Vagina (tissue), 2 donors: ENCODE measurements around the gene ATP5ME. TPM values are rescaled to one million over a fixed set of nuclear protein-coding genes. Genes with fewer than 3 reads are reported as not detected.

Experiments
- DNase-seq, 2 donors: peaks; one replicate each; pipeline ENCODE4 v3.0.0-alpha.2; 2017; ENCODE audit errors: extremely low spot score in 2 of 2
- H3K27ac ChIP-seq: fragments of 200-600 bp; sonication (generic); one replicate; pipeline ENCODE4 v1.5.1; 2019
- H3K27me3 ChIP-seq: fragments of 200-600 bp; sonication (generic); one replicate; pipeline ENCODE4 v1.5.1; 2019
- H3K36me3 ChIP-seq, 2 donors: fragments of 200-600 bp; sonication (generic); one replicate each; pipeline ENCODE4 v1.5.1; 2017 to 2019
- H3K4me1 ChIP-seq: fragments of 200-600 bp; sonication (generic); one replicate; pipeline ENCODE4 v1.5.1; 2019
- H3K4me3 ChIP-seq, 2 donors: fragments of 200-600 bp; sonication (generic); 1 replicate in 1 of 2; 2 replicates in 1 of 2; pipeline ENCODE4 v1.5.1; 2016 to 2019
- H3K9me3 ChIP-seq: fragments of 200-600 bp; sonication (generic); one replicate; pipeline ENCODE4 v1.5.1; 2019
- POLR2A ChIP-seq, 2 donors: fragments of 450-650 bp; IDR thresholded peaks; one replicate each; pipeline ENCODE4 v1.6.1; 2017; ENCODE audit warnings: antibody characterized with exemption in 2 of 2, mild to moderate bottlenecking in 2 of 2, moderate library complexity in 2 of 2
- POLR2AphosphoS5 ChIP-seq, 2 donors: sonication (generic); formaldehyde crosslinking; IDR thresholded peaks; one replicate each; pipeline ENCODE4 v1.9.0; 2017; ENCODE audit warnings: antibody characterized with exemption in 2 of 2, mild to moderate bottlenecking in 2 of 2, low read depth in 1 of 2; ENCODE audit not compliant: insufficient read depth in 1 of 2
- intact Hi-C: fragments of 100-400 bp; cut with DNase I; formaldehyde crosslinking; loops from one replicate; pipeline ENCODE4 v1.15.1; 2023
- total RNA-seq: library from RNA; depleted of rRNA; stranded (reverse); fragments of >200 nt; gene quantifications from one replicate; pipeline ENCODE4 v1.2.3, GENCODE V29; 2016
- TF ChIP-seq, protein P1 (sequence below), 3 experiments: fragments of 450-650 bp in 2 of 3; fragments of 200-600 bp in 1 of 3; sonication (generic) in 1 of 3; IDR thresholded peaks; one replicate each; pipeline ENCODE4 v1.5.1; 2017 to 2019; ENCODE audit warnings: antibody characterized with exemption in 3 of 3, mild to moderate bottlenecking in 2 of 3, moderate library complexity in 2 of 3

ATP5ME gene
- total RNA-seq, 1 donor from 2014 or later, result 181 TPM

DNA sequence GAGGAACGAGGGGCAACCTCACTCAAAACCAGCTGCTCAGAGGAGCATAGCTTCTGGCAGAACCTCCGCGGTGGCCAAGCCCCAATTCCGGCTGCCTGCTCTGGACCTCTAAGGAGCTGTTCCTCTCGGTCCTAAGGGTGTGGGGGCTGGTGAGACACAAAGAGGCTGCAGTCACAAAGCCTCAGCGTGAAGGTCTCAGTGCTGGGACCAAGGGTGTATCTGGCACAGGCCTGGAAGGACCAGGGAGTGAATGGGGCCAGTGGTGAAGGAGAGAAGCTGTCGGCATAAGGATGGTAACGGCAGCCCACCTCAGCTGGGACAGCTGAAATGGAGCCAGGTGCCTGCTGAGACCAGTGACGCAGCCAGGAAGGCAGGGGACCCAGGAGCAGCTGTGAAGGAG is 43.4 kb downstream of the ATP5ME start:
- Histone ChIP-seq H3K36me3 (no peaks in the 10 kb centered on the region), H3K27me3 (no peaks in the 10 kb centered on the region), H3K4me3 (no peak overlapping the region), H3K27ac (no peak overlapping the region), H3K9me3 (no peaks in the 10 kb centered on the region), H3K4me1 (no peaks in the 10 kb centered on the region)
- no peak for TF ChIP-seq POLR2A (IDR thresholded peaks at IDR 0.05)
- no peak for TF ChIP-seq POLR2AphosphoS5 (IDR thresholded peaks at IDR 0.05; ENCODE audit: insufficient read depth in 1 of 2, low read depth in 1 of 2)
- TF ChIP-seq, protein P1, sequence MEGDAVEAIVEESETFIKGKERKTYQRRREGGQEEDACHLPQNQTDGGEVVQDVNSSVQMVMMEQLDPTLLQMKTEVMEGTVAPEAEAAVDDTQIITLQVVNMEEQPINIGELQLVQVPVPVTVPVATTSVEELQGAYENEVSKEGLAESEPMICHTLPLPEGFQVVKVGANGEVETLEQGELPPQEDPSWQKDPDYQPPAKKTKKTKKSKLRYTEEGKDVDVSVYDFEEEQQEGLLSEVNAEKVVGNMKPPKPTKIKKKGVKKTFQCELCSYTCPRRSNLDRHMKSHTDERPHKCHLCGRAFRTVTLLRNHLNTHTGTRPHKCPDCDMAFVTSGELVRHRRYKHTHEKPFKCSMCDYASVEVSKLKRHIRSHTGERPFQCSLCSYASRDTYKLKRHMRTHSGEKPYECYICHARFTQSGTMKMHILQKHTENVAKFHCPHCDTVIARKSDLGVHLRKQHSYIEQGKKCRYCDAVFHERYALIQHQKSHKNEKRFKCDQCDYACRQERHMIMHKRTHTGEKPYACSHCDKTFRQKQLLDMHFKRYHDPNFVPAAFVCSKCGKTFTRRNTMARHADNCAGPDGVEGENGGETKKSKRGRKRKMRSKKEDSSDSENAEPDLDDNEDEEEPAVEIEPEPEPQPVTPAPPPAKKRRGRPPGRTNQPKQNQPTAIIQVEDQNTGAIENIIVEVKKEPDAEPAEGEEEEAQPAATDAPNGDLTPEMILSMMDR (IDR thresholded peaks at IDR 0.05), result no peak
- intact Hi-C loops, result no loop called here
- DNase-seq, result no peak

DNA sequence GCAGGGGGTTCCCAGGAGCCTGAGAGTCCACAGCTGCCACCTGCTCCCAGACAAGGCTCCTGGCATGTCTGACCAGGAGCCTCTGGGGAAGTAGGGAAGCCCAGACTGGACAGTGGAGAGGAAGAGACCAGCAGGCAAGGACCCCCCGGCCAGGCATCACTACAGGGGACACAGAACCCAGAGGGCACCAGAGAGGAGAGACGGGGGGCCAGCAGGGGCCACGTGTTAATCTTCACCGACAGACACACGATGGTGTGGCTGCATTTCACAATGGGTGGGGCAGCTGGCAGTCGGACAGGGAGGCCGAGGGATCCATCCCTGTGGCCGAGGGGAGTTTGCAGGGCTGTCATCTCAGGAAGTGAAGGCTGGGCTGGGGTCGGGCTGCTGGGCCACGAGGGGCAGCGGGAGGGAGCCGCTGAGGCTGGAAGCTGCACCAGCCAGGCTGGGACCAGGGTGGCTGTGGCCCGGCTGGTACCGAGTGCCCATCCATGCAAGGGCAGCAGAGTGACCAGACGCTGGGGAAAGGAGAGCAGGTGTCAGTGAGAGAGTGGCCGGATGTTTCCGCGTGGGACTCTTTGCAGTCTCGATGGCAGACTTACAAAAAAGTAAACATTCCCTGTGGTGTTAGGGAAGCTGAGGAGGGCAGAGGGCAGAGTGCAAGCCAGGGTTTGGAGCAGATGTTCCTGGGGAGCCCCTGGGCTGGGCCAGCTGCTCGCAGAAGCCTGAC is 44.0 kb downstream of the ATP5ME start:
- H3K4me1 ChIP-seq, result no peaks in the 10 kb centered on the region
- no peaks in the 10 kb centered on the region for H3K36me3 ChIP-seq
- H3K27me3 ChIP-seq, result no peaks in the 10 kb centered on the region
- DNase-seq, result no peak
- no peak overlapping the region for H3K4me3 ChIP-seq
- no peak overlapping the region for H3K27ac ChIP-seq
- intact Hi-C loops, result no loop called here
- H3K9me3 ChIP-seq, result no peaks in the 10 kb centered on the region
- TF ChIP-seq POLR2A (IDR thresholded peaks at IDR 0.05) (no peak), POLR2AphosphoS5 (IDR thresholded peaks at IDR 0.05; ENCODE audit: insufficient read depth in 1 of 2, low read depth in 1 of 2) (no peak)
- TF ChIP-seq, protein P1 (IDR thresholded peaks at IDR 0.05), result no peak

DNA sequence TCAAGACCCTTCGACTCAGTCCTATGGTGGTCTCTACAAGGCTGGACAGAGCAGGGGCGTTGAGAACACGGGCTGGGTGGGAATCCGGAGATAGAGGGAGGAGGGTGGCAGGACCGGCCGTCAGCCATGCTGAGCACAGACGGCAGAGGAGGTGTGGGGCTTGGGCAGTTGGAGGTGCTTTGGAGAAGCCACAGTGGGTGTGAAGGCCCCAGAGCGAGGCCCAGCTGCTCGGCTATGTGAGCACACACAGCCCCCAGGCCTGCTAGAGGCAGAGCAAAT is 44.5 kb downstream of the ATP5ME start:
- no peaks in the 10 kb centered on the region for H3K36me3 ChIP-seq
- H3K4me1 ChIP-seq, result no peaks in the 10 kb centered on the region

GRCh38 chr4:628821-629635 is 45.0 kb downstream of the ATP5ME start:
- no peak for DNase-seq
- TF ChIP-seq, protein P1 (IDR thresholded peaks at IDR 0.05), result no peak
- TF ChIP-seq POLR2AphosphoS5 (IDR thresholded peaks at IDR 0.05; ENCODE audit: insufficient read depth in 1 of 2, low read depth in 1 of 2) (no peak), POLR2A (IDR thresholded peaks at IDR 0.05) (no peak)
- Histone ChIP-seq H3K4me3 (no peak overlapping the region), H3K27ac (no peak overlapping the region), H3K27me3 (no peaks in the 10 kb centered on the region), H3K36me3 (no peaks in the 10 kb centered on the region), H3K9me3 (no peaks in the 10 kb centered on the region), H3K4me1 (no peaks in the 10 kb centered on the region)
- intact Hi-C loops, result no loop called here

More for the DNA sequence above, 44.5 kb downstream of the ATP5ME start:
- TF ChIP-seq POLR2AphosphoS5 (IDR thresholded peaks at IDR 0.05; ENCODE audit: insufficient read depth in 1 of 2, low read depth in 1 of 2) (no peak), POLR2A (IDR thresholded peaks at IDR 0.05) (no peak)
- TF ChIP-seq, protein P1 (IDR thresholded peaks at IDR 0.05), result no peak
- DNase-seq, result no peak
- no peak overlapping the region for H3K4me3 ChIP-seq
- H3K27ac ChIP-seq, result no peak overlapping the region
- H3K9me3 ChIP-seq, result no peaks in the 10 kb centered on the region
- H3K27me3 ChIP-seq, result no peaks in the 10 kb centered on the region
- intact Hi-C loops, result no loop called here

DNA sequence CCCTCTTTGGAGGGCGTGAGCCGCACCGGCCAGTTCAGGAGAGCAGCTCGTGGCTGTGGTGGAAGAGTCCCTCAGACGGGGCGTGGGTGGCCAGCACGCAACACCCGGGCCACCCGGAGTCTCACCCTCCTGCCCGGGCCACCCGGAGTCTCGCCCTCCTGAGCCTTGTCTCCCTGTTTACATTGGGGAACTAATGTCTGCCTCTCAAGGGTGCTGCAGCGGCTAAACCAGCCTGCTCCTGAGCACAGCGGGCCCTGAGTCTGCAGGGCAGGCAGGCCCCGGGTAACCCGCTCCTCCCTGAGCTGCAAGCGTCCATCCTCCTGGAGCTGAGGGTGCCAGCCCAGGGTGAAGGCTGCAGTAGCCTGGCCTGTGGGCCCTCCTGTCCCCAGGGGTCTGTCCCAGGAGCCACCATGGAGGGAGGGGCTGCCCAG is 45.8 kb downstream of the ATP5ME start:
- no peak overlapping the region for H3K4me3 ChIP-seq
- H3K27ac ChIP-seq, result no peak overlapping the region
- H3K36me3 ChIP-seq, result no peaks in the 10 kb centered on the region
- no peaks in the 10 kb centered on the region for H3K9me3 ChIP-seq
- TF ChIP-seq POLR2A (IDR thresholded peaks at IDR 0.05), result no peak
- TF ChIP-seq, protein P1 (IDR thresholded peaks at IDR 0.05), result no peak
- no peak for TF ChIP-seq POLR2AphosphoS5 (IDR thresholded peaks at IDR 0.05; ENCODE audit: insufficient read depth in 1 of 2, low read depth in 1 of 2)
- intact Hi-C loops, result no loop called here
- DNase-seq, result no peak
- H3K4me1 ChIP-seq, result no peaks in the 10 kb centered on the region
- H3K27me3 ChIP-seq, result no peaks in the 10 kb centered on the region
